HFF-Myc (cell line): ENCODE measurements around the gene BACH2.

Experiments used
- DNase-seq: peaks from one replicate; pipeline ENCODE4 v3.0.0-alpha.2; 2011; ENCODE audit warnings: low read depth; ENCODE audit errors: extremely low read depth
- H3K4me3 ChIP-seq: replicated peaks from 2 replicates; pipeline ENCODE4 v1.5.1; 2011; ENCODE audit warnings: low read depth, mild to moderate bottlenecking, control low read depth, low read length
- TF ChIP-seq, protein P1 (sequence below): IDR thresholded peaks from 2 replicates; pipeline ENCODE4 v1.5.1; 2012; ENCODE audit warnings: mild to moderate bottlenecking, low read depth, low read length, control low read depth; ENCODE audit errors: missing control alignments

Gene BACH2

DNA sequence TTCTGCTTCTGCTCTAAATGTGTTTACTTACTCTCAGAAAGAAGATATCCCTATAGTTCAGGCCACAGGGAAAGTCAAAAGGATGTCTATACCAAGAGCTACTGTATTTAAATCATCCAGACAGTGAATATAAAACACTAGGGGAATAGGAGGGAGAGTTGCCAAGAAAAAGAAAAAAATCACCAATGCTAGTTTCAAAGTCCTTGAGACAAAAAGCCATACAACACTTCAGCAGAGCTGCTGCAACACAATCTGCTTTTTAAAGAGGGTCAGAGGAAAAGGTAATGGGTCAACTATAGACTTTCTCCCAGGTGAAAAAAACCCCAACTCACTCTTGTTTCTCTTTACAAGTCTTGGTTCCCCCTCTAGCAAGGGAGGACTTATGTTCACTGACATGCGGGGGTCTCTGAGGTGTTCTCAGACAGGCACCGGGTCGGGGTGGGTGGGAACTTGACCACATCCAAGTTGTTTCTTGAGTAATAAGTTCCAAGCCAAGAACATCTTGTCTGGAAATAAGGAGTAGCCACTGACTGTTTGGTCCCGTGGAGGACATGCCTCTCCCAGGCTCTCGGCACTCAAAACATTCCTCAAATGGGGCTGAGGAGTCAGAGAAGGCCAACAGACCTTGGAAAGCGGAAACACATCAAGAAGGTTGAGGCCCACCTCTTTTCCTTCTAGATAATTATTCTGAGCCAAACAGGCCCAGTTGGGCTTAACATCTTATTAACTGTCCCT is 354.7 kb downstream of the BACH2 start:
- no peak overlapping the region for H3K4me3 ChIP-seq
- TF ChIP-seq, protein P1, sequence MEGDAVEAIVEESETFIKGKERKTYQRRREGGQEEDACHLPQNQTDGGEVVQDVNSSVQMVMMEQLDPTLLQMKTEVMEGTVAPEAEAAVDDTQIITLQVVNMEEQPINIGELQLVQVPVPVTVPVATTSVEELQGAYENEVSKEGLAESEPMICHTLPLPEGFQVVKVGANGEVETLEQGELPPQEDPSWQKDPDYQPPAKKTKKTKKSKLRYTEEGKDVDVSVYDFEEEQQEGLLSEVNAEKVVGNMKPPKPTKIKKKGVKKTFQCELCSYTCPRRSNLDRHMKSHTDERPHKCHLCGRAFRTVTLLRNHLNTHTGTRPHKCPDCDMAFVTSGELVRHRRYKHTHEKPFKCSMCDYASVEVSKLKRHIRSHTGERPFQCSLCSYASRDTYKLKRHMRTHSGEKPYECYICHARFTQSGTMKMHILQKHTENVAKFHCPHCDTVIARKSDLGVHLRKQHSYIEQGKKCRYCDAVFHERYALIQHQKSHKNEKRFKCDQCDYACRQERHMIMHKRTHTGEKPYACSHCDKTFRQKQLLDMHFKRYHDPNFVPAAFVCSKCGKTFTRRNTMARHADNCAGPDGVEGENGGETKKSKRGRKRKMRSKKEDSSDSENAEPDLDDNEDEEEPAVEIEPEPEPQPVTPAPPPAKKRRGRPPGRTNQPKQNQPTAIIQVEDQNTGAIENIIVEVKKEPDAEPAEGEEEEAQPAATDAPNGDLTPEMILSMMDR: no peak
- no peak for DNase-seq

GRCh38 chr6:89941031-89941762 is 355.4 kb downstream of the BACH2 start:
- H3K4me3 ChIP-seq: no peak overlapping the region
- no peak for DNase-seq
- TF ChIP-seq, protein P1: no peak

GRCh38 chr6:89940225-89941027 is 356.2 kb downstream of the BACH2 start:
- peak; percentile 65 for DNase-seq
- TF ChIP-seq, protein P1: peak; percentile 73
- no peak overlapping the region for H3K4me3 ChIP-seq

- TF ChIP-seq, protein P1: no peak
- no peak for DNase-seq
- no peak overlapping the region for H3K4me3 ChIP-seq
These were observed 357.5 kb downstream of the BACH2 start for GRCh38 chr6:89939144-89939543.

DNA sequence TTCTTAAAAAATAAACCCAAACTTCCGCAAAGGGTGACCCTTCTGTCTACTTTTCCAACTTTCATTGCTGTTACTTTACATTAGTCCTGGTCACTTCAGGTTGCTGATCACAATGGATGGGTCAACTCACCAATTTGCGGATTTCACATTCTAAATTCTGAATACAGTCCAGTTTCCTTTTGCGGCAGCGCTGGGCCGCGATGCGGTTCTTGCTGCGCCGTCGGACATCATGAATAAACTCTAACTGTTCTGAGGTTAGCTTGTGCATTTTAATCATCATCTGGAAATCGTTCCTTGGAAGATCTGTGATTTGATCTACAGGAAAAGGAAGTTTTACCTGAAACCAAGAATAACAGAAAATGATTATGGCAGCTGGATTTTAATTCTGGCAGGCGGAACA is 358.6 kb downstream of the BACH2 start:
- no peak for DNase-seq

GRCh38 chr6:89936177-89936576 is 360.5 kb downstream of the BACH2 start:
- no peak overlapping the region for H3K4me3 ChIP-seq
- no peak for DNase-seq
- TF ChIP-seq, protein P1: no peak

More for the DNA sequence above, 358.6 kb downstream of the BACH2 start:
- H3K4me3 ChIP-seq: no peak overlapping the region
- TF ChIP-seq, protein P1: no peak
